ENCODE data around the gene TMED10.

The TMED10 gene

DNA sequence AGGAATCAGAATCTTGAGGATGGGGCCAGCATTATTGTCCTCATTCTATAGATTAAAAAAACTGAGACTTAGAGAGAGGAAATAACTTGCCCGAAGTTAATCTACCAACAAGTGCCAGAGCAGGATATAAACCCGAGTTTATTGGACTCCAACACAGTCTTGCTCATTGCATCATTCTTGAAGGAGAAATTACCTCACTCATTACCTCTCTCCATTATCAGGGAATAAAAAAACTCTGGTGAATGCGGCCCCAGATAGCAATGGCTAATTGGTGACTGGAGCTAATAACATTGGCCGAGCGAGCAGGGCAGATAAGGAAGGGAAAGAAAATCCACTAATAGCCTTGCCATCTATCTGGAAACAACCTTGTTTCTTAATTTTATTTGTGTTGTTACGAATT lies 24.7 kb upstream of the TMED10 start (continued):
- TF ChIP-seq ZNF398 (tag by site-specific recombination; IDR thresholded peaks at IDR 0.05) (no peak), ZNF138 (tag by site-specific recombination; IDR thresholded peaks at IDR 0.05; ENCODE audit: borderline replicate concordance) (no peak), PRDM1 (tag by site-specific recombination; IDR thresholded peaks at IDR 0.05) (no peak), ZNF670 (tag by site-specific recombination; IDR thresholded peaks at IDR 0.05; ENCODE audit: low read depth) (no peak), ZFP37 (tag by site-specific recombination; IDR thresholded peaks at IDR 0.05) (no peak), ZNF558 (tag by site-specific recombination; IDR thresholded peaks at IDR 0.05) (no peak), OSR2 (tag by site-specific recombination; IDR thresholded peaks at IDR 0.05) (no peak), ZSCAN30 (tag by site-specific recombination; IDR thresholded peaks at IDR 0.05) (no peak), ATF2 (tag by site-specific recombination; IDR thresholded peaks at IDR 0.05; ENCODE audit: low read depth) (peak; percentile 48; the same call in 1 of the 2 replicates), WT1 (tag by site-specific recombination; IDR thresholded peaks at IDR 0.05) (no peak), ZNF335 (tag by site-specific recombination; conservative IDR thresholded peaks at IDR 0.05) (0 out of 2 replicates have a peak, but pooled peaks have one; percentile 10), TCF7L2 (IDR thresholded peaks at IDR 0.05; ENCODE audit: borderline replicate concordance, low read depth, low read length) (no peak), ZNF843 (tag by site-specific recombination; IDR thresholded peaks at IDR 0.05) (no peak), ZNF571 (tag by site-specific recombination; IDR thresholded peaks at IDR 0.05) (no peak)
- TF ChIP-seq, protein P1, sequence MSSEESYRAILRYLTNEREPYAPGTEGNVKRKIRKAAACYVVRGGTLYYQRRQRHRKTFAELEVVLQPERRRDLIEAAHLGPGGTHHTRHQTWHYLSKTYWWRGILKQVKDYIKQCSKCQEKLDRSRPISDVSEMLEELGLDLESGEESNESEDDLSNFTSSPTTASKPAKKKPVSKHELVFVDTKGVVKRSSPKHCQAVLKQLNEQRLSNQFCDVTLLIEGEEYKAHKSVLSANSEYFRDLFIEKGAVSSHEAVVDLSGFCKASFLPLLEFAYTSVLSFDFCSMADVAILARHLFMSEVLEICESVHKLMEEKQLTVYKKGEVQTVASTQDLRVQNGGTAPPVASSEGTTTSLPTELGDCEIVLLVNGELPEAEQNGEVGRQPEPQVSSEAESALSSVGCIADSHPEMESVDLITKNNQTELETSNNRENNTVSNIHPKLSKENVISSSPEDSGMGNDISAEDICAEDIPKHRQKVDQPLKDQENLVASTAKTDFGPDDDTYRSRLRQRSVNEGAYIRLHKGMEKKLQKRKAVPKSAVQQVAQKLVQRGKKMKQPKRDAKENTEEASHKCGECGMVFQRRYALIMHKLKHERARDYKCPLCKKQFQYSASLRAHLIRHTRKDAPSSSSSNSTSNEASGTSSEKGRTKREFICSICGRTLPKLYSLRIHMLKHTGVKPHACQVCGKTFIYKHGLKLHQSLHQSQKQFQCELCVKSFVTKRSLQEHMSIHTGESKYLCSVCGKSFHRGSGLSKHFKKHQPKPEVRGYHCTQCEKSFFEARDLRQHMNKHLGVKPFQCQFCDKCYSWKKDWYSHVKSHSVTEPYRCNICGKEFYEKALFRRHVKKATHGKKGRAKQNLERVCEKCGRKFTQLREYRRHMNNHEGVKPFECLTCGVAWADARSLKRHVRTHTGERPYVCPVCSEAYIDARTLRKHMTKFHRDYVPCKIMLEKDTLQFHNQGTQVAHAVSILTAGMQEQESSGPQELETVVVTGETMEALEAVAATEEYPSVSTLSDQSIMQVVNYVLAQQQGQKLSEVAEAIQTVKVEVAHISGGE (tag by site-specific recombination; conservative IDR thresholded peaks at IDR 0.05; ENCODE audit: low read depth) = no peak
- TF ChIP-seq, protein P2, sequence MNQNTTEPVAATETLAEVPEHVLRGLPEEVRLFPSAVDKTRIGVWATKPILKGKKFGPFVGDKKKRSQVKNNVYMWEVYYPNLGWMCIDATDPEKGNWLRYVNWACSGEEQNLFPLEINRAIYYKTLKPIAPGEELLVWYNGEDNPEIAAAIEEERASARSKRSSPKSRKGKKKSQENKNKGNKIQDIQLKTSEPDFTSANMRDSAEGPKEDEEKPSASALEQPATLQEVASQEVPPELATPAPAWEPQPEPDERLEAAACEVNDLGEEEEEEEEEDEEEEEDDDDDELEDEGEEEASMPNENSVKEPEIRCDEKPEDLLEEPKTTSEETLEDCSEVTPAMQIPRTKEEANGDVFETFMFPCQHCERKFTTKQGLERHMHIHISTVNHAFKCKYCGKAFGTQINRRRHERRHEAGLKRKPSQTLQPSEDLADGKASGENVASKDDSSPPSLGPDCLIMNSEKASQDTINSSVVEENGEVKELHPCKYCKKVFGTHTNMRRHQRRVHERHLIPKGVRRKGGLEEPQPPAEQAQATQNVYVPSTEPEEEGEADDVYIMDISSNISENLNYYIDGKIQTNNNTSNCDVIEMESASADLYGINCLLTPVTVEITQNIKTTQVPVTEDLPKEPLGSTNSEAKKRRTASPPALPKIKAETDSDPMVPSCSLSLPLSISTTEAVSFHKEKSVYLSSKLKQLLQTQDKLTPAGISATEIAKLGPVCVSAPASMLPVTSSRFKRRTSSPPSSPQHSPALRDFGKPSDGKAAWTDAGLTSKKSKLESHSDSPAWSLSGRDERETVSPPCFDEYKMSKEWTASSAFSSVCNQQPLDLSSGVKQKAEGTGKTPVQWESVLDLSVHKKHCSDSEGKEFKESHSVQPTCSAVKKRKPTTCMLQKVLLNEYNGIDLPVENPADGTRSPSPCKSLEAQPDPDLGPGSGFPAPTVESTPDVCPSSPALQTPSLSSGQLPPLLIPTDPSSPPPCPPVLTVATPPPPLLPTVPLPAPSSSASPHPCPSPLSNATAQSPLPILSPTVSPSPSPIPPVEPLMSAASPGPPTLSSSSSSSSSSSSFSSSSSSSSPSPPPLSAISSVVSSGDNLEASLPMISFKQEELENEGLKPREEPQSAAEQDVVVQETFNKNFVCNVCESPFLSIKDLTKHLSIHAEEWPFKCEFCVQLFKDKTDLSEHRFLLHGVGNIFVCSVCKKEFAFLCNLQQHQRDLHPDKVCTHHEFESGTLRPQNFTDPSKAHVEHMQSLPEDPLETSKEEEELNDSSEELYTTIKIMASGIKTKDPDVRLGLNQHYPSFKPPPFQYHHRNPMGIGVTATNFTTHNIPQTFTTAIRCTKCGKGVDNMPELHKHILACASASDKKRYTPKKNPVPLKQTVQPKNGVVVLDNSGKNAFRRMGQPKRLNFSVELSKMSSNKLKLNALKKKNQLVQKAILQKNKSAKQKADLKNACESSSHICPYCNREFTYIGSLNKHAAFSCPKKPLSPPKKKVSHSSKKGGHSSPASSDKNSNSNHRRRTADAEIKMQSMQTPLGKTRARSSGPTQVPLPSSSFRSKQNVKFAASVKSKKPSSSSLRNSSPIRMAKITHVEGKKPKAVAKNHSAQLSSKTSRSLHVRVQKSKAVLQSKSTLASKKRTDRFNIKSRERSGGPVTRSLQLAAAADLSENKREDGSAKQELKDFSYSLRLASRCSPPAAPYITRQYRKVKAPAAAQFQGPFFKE (tag by site-specific recombination; IDR thresholded peaks at IDR 0.05; ENCODE audit: borderline replicate concordance) = no peak
- TF ChIP-seq, protein P3, sequence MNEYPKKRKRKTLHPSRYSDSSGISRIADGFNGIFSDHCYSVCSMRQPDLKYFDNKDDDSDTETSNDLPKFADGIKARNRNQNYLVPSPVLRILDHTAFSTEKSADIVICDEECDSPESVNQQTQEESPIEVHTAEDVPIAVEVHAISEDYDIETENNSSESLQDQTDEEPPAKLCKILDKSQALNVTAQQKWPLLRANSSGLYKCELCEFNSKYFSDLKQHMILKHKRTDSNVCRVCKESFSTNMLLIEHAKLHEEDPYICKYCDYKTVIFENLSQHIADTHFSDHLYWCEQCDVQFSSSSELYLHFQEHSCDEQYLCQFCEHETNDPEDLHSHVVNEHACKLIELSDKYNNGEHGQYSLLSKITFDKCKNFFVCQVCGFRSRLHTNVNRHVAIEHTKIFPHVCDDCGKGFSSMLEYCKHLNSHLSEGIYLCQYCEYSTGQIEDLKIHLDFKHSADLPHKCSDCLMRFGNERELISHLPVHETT (tag by site-specific recombination; IDR thresholded peaks at IDR 0.05) = no peak
- TF ChIP-seq, protein P4, sequence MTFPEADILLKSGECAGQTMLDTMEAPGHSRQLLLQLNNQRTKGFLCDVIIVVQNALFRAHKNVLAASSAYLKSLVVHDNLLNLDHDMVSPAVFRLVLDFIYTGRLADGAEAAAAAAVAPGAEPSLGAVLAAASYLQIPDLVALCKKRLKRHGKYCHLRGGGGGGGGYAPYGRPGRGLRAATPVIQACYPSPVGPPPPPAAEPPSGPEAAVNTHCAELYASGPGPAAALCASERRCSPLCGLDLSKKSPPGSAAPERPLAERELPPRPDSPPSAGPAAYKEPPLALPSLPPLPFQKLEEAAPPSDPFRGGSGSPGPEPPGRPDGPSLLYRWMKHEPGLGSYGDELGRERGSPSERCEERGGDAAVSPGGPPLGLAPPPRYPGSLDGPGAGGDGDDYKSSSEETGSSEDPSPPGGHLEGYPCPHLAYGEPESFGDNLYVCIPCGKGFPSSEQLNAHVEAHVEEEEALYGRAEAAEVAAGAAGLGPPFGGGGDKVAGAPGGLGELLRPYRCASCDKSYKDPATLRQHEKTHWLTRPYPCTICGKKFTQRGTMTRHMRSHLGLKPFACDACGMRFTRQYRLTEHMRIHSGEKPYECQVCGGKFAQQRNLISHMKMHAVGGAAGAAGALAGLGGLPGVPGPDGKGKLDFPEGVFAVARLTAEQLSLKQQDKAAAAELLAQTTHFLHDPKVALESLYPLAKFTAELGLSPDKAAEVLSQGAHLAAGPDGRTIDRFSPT (tag by site-specific recombination; IDR thresholded peaks at IDR 0.05) = no peak
